NCI-H446 (cell line): ENCODE measurements around the gene PPIF.

Experiments
- DNase-seq, 2 experiments: peaks; one replicate each; lab custom pipeline; 2025; lab: John Stamatoyannopoulos, UW

The PPIF gene

DNA sequence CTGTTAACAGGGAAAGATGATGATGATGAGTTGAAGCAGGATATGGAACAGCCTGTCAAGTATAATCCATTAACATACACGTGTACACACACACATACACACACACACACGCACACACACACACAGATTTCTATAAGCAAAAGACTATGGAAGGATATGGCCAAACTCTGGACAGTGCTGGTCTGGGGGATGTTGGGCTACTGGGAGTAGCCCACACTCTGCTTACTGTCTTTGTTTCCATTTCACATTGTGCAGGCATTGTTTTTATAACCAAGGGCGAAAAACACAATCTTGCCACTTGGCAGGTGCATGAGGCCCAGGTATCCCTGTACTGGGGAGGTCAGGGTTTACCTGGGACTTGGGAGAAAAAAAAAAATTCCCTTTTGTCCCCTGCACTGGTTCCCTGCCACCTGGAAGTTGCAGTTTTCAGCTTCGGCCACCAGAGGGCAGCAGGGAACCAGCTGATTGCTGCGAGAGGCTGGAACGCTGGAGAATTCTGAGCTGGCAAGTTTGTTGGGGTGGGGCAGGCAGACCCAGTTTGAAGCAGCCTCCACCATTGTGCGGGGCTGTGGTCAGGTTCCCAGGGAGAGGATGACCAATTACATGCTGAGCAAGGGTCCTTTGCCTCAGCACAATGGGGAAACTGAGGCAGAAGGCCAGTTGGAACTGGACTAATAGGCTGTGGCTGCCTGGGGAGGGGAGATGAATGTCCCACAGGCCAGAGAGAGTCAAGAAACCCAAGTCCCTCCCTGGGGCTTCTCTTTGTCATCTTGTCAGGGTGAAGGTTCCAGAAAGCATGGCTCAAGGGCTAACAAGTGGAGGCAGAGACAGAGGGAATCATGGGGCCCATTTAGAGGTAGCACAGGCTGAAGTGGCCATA is 27.3 kb downstream of the PPIF start:
- DNase-seq, result peak in 1 of 2 experiments; percentile 62

DNA sequence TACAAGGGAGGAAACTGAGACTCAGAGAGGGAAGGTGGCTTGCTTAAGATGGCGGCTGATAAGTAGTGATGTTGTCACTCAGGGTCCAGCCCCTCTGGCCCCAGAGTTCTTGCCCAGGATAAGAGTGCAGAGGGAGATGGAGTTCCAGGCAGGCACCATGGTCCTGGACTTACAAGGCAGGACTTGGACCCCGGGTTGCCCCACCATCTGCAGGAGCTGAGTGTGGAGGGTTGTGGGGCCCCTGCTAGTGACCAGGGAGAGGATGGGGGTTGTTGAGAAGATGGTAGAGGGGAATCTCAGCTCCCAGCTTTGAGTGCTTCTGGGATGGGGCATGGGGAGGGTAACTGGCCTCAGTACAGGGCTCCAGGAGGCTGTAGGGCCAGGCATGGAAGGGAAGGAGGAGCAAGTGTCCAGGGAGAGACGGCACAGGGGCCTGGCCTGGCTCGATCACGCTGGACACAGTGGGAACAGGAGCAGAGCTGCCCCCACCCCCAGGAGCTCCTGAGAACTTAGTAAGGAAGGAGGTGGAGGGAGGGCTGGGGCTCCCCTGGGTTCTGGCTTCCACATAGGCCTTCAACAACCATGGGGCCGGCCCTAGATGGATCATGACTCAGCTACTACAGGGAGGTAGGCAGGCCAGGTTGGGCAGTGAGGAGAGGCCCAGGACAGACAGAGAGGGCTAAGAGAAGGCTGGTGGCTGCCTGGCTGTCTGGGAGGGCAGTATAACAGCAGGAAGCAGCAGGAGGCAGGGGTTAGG is 28.2 kb downstream of the PPIF start:
- DNase-seq, result no peak

DNA sequence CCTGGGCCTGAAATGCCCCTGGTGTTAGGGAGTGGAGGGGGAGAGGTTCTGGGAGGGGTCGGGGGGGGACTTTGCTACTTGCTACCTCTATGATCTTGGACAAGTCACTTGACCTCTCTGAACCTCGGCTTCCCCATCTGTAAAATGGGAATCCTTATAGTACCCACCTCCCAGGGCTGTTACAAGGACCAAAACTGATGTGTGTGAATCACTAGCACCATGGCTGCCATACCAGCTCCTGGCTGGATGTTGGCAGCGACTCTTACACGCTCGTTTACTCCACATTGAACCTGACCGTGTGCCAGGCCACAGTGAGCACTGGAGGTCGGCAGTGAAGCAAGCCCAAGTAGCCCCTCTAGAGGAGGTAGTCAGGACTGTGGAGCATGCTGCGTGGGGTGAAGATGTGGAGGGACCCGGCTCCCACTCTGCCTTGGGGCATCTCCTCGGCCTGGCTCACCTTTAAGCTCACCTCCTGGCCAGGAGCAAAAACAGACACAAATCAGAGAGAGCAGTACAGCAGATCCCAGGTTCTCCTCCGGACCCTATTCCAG is 28.9 kb downstream of the PPIF start:
- no peak for DNase-seq

DNA sequence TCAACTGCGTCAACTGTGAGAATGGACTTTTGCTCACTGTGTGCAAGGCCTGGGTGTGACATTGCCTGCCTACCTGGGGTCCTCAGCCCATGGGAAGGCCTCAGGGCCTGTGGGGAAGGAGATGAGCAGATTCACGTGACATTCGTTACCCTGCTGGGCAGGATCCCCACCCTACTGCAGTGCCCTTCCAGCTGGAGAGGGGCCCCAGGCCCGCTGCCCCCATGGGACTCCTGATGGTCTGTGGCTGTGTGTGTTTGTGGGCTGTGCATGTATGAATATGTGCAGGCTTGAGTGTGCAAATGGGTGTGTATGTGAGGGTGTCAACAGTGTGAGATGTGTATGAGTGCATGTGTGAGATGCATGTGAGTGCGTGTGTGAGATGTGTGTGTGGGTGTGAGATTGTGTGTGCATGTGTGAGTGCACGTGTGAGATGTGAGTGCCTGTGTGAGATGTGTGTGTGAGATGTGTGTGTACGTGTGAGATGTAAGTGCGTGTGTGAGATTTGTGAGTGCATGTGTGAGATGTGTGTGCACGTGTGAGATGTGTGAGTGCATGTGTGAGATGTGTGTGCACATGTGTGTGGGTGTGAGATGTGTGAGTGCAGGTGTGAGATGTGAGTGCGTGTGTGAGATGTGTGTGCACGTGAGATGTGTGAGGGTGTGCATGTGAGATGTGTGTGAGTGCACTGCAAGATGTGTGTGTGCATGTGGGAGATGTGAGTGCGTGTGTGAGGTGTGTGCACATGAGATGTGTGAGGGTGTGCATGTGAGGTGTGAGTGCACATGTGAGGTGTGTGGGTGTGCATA is 29.7 kb downstream of the PPIF start:
- no peak for DNase-seq

DNA sequence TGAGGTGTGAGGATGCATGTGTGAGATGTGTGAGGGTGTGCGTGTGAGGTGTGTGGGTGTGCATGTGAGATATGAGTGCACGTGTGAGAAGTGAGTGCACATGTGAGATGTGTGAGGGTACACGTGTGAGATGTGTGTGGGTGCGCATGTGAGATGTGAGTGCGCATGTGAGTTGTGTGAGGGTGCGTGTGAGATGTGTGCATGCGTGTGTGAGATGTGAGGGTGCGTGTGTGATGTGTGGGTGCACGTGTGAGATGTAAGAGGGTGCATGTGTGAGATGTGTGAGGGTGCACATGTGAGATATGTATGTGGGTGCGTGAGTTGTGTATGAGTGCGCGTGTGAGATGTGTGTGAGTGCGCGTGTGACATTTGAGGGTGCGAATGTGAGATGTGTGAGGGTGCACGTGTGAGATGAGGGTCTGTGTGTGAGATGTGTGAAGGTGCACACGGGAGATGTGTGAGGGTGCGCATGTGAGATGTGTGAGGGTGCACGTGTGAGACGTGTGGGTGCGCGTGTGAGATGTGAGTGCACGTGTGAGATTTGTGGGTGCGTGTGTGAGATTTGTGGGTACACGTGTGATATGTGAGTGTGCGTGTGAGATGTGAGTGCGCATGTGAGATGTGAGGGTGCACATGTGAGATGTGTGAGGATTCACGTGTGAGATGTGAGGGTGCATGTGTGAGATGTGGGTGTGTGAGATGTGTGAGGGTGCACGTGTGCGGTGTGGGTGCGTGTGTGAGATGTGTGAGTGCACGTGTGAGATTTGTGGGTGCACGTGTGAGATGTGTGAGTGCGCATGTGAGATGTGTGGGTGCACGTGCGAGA is 30.5 kb downstream of the PPIF start:
- no peak for DNase-seq

DNA sequence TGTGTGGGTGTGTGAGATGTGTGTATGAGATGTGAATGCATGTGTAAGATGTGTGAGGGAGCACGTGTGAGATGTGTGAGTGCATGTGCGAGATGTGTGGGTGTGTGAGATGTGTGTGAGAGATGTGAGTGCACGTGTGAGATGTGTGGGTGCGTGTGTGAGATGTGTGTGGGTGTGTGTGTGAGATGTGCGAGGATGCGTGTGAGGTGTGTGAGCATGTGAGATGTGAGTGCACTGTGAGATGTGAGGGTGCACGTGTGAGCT is 31.0 kb downstream of the PPIF start:
- DNase-seq, result no peak

DNA sequence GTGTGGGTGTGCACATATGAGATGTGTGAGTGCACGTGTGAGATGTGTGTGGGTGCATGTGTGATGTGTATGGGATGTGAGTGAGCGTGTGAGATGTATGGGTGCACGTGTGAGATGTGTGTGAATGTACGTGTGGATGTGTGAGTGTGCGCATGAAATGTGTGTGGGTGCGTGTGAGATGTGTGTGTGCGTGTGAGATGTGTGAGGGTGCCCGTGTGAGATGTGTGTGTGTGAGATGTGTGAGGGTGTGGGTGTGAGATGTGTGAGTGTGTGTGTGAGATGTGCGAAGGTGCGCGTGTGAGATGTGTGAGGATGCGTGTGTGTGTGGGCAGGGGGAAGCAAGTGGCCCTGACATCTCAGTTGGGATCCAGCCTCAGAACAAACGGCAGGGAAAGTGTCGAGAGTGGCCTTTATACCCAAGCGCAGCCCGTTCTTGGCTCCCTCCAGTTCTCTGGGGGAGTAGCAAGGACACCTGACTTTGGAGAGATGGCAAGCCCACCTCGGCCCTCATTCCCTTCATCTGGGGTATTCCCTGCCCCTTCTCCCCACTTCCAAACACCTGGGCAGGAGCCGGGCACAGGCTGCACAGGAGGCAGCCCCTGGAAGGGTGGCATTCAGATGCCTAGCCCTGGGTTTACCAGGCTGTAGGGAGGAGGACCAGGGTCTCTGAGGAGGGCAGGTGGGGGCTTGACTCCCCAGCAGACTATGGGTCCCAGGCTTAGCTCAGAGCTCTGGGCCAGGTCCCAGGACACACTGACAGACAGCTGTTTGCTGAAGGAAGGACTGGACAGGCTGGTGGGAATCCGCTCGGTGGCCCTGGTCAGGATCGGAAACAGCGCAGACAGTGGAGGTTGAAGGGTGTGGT is 31.6 kb downstream of the PPIF start:
- DNase-seq, result no peak

DNA sequence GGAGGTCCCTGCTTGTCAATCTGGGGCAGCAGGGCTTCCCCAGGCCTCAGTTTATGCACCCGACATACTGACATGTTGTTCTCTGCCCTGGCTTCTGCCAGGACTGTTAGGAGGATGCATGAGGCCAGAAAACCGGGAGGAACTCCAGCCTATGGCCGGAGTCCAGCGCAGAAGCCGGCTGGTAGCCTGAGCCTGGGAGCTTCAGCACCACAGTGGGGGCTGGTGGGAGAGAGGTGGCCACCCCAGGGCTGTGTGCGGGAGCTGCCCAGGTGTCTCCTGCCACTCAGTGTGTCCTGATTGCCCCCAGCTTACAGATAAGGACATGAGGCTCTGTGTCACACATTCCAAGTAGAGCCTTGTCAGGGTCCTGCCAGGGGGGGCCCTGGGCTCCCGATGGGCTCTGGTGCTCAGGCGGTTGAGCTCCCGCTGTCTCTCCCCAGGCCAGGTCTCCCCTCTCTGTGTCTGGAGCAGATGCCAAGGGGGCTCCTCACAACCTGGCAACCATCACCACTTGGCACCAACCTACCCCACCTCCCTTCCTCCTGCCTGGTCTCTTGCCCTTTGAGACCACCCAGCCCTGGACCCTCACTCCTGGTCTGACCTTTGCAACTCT is 32.3 kb downstream of the PPIF start:
- no peak for DNase-seq

DNA sequence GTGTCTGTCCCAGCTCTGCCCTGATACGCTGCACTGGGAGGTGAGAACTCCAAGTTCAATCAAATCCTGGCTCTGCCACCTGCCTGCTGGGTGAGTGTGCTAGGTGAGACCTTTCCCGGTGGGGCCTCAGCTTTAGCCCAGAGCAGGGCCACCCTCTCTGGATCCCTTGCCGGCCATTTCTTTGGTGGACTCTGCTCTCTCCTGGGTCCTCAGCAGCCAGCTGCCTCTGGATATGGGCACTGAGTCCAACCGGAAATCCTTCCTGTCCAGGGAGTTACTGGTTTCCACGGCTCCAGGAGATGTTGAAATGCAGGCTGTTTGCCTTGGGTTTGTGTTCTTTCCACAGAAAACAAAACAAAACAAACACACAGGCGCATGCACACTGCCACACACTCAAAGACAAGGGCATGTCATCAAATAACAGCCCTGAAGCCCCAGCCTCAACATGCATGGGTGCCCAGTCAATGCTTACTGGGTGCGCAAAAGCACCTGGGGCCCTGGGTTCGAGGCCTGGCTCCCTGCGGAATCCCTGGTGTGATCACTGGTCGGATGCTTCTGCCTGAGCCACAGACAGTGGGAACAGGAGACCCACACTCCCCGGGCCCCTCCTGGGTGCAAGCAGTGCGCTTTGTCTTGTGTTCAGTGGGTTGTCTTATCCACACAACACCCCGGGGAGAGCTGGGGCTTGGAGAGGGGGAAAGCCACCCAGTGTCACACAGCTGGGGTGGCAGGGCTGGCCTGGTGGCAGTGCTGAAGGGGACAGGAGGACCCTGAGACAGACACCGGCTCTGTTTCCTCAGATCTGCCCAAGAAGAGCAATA is 33.1 kb downstream of the PPIF start:
- no peak for DNase-seq

DNA sequence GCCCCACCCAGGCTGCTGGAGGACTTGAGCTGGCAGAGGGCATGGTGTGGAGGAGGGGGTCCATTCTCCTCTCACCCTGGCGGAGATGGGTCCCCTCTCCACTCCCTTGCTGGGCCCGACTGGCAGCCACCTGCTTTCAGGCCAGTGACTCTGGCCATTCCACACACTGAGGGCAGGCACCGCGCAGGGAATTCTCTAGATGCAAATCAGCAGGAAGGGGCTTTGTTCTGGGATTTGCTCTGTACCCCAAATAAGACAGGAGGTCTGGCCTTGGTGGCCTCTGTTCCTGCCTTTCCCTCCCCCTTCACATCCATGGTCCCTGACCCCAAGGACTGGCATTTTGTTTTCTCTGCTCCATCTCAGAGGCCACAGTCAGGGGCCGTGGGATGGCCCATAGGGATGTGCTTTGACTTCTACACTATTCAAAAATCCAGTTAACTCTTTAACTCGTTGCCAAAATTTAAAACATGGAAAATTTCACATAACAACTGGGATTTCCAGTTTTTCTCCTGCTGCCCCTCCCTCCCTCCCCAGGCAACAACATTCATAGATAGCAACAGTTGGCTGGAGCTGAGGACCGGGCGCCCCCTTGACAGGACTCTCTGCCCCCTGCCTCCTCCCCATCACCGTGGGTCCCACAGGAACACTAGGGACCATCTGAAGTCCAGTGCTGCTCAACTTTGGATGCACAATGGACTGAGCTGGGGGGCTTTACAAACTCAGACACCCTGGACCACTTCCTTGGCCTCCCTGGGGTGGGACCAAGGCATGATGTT is 33.9 kb downstream of the PPIF start:
- no peak for DNase-seq

DNA sequence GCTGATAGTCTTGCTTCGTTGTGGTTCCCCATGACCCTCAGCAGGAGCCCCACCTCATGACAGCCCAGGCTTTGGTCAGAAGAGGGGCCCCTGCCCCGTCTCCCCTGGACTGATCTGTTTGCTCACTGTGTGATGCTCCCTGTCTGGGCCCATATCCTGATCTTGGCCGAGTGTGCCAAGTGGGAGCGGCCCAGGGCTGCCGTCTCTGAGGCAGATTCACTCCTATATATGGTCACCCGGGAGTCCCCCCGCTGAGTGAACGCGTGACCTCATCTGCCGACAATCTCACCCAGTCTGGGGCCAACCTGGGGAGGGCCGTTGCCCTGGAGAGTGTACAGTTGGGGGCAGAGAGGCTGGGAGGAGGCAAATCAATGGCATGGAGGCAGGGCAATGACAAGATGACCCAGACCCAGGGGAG is 34.5 kb downstream of the PPIF start:
- DNase-seq, result no peak

DNA sequence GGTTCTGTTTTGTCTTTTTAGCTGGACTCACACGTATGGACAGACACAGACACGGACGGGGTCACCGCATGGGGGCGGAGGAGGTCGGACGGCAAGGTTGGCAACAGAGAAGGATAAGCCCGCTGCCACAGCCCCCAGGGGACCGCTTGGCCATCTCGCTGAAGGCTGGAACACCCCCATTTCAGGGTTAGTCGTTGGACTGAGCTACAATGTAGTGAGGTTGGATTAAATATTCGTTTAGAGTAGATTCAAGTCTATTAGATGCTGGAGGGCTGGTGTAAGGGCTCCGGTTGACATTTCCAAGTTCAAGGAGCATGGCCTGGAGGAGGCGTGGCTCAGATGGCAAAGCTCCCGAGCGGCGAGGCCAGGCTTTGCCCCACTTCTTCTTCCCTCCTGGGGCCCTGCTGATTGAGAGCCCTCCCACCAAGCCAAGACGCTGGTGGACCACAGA is 35.2 kb downstream of the PPIF start:
- no peak for DNase-seq

DNA sequence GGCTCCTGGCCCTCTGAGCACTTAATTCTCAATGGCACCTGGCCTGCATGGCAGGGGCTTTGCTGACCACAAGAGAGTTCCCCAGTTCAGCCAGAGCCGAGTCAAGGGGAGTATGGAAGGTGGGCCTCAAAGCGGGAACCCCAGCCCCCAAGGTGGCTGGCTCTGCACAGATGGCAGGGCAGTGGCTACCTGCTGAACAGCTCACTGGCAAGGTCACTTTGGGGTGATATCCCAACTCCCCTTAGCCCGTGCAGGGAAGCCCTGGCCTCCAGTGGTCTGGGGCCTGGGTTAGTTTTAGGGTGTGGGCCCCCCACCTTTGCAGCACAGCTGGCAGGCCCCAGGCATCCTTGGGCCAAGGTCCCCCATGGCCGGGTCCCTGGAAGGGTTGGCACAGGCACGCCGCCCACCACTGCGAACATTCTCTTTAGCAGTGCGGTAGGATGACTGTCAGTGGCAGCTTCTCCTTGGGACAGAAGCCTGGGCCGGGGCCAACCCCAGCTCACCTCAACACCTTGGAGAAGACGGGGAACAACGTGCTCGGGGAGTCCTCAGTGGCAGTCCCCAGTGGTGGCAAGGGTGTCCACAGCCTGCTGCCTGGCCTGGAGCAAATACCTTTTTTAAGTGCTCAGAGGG is 36.8 kb downstream of the PPIF start:
- DNase-seq, result no peak

DNA sequence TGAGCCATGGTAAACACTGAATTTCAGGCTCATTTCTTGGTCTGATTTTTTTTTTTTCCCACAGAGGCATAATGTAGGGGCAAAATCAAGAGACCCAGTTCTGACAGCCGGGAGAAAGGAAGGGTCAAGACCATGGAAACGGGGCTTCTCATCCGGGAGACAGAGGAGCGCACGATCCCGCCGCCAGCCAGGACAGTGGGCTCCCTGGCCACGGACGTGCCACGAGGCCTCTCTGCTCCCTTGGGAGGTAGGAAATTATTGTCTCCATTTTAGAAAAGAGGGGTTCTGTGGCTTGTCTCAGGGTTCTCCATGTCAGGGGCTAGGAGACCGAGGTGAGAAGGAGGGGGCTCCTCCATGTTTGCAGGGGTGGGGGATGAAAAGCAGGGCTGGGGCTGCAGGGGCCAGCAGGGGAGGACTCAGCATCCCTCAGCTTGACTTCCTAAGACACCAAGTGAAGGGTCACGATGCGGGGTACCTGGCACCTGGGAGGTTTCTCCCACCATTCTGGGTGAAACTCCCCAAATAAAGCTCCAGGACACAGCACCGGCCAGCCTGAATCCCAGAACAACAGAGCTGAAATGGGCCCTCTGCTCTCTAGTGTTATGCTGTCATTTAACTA is 37.6 kb downstream of the PPIF start:
- no peak for DNase-seq

DNA sequence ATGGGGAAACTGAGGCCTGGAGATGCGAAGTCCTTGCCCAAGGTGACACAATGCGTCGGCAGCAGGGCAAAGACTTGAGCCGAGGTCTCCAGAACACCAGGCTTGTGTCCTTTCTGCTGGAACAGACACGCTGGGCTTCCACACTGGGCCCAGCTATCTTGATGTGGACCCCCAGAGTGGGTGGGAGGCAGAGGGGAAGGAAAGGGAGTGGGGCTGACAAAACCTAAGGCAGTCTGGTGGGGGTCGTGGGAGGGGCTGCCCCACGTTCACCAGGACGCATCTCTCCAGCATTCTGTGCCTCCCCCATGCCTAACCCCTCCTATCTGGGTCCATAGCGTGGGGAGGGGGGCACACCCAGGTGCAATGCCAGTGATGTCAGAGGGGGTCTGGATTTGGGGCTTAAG is 38.1 kb downstream of the PPIF start:
- DNase-seq, result no peak

DNA sequence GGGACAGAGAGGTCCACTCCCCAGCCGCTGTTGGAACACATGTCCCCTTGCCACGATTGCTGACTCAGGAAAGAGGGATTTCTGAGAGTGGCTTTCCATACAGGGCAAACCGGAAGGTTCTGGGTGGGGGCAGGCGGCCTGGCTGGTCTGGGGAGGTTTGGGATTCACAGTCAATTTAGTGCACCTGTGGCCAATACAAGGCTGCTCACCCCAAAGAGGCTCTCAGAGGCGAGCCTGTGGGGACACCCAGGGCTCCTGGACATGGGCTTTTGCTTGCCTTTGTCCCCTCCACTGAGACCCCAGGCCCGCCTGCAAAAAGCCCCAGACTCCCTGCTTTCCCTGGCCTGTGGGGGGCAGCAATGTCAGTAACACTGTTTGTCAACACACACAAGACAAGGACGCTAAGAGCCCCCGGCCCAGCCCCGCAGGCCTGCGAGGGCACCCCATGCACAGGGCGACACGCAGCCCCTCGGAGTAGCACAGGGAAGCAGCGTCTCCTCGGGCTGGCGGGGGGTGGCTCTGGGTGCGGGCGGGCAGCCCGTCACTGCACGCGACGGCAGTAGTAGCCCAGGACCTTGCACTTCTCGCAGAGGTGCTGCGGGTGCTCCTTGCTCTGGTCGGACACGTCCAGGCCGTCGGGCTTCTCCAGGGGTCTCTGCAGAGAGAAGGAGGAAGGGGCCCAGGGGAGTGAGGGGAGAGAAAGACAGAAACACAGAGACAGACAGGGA is 38.7 kb downstream of the PPIF start:
- no peak for DNase-seq
